HepG2 (cell line): Measurements from ENCODE around the gene PLEKHN1.

Experiments
- EP300 ChIP-seq, 3 experiments: sonication (generic) in 1 of 3; formaldehyde crosslinking in 1 of 3; IDR thresholded peaks; 2 replicates each; pipeline versions ENCODE4 v1.5.1 to v1.6.1; 2011 to 2020; ENCODE audit warnings: low read depth in 2 of 3, low read length in 2 of 3, borderline replicate concordance in 1 of 3, improper control_type of control experiment in 1 of 3, mild to moderate bottlenecking in 1 of 3, missing genetic modification reagents in 1 of 3, moderate library complexity in 1 of 3
- HDAC6 ChIP-seq: fragments of 200-600 bp; sonication (generic); IDR thresholded peaks from 2 replicates; pipeline ENCODE4 v1.7.0; 2017; ENCODE audit warnings: mild to moderate bottlenecking, antibody characterized with exemption, low read length, low read depth
- HMG20B ChIP-seq: conservative IDR thresholded peaks from 2 replicates; pipeline ENCODE4 v1.6.1; 2016; ENCODE audit warnings: missing genetic modification reagents, missing compliant biosample characterization
- NBN ChIP-seq: fragments of 450-650 bp; conservative IDR thresholded peaks from 2 replicates; pipeline ENCODE4 v1.6.1; 2017
- NR3C1 ChIP-seq: sonication (generic); formaldehyde crosslinking; IDR thresholded peaks from 2 replicates; pipeline ENCODE4 v1.4.0; 2020; ENCODE audit warnings: missing genetic modification reagents
- POLR2A ChIP-seq, 2 experiments: IDR thresholded peaks; 2 replicates each; pipeline ENCODE4 v1.6.1; 2011; ENCODE audit warnings: low read depth in 2 of 2, low read length in 2 of 2, mild to moderate bottlenecking in 1 of 2, moderate library complexity in 1 of 2; ENCODE audit not compliant: insufficient read depth in 1 of 2
- POLR2AphosphoS5 ChIP-seq: IDR thresholded peaks from 2 replicates; pipeline ENCODE4 v1.6.1; 2012; ENCODE audit warnings: low read depth, low read length
- TCF12 ChIP-seq, 2 experiments: fragments of 450-650 bp in 1 of 2; sonication (generic) in 1 of 2; formaldehyde crosslinking in 1 of 2; IDR thresholded peaks; 2 replicates each; pipeline versions ENCODE4 v1.6.1 to v1.8.0; 2017 to 2022; ENCODE audit warnings: antibody characterized with exemption in 1 of 2, mild to moderate bottlenecking in 1 of 2, missing genetic modification reagents in 1 of 2, moderate library complexity in 1 of 2
- YEATS4 ChIP-seq: sonication (generic); formaldehyde crosslinking; IDR thresholded peaks from 2 replicates; pipeline ENCODE4 v1.4.0; 2020; ENCODE audit warnings: missing genetic modification reagents, borderline replicate concordance
- ZFP36 ChIP-seq: fragments of 150-350 bp; IDR thresholded peaks from 2 replicates; pipeline ENCODE4 v1.6.1; 2018; ENCODE audit warnings: borderline replicate concordance, low read length, low read depth; ENCODE audit not compliant: partially characterized antibody
- ZNF768 ChIP-seq: sonication (generic); formaldehyde crosslinking; IDR thresholded peaks from 2 replicates; pipeline ENCODE4 v1.4.0; 2020; ENCODE audit warnings: missing genetic modification reagents
- ZSCAN20 ChIP-seq: sonication (generic); formaldehyde crosslinking; IDR thresholded peaks from 2 replicates; pipeline ENCODE4 v1.4.0; 2020; ENCODE audit warnings: missing genetic modification reagents, mild to moderate bottlenecking, borderline replicate concordance
- TF ChIP-seq, protein P1 (sequence below): sonication (generic); formaldehyde crosslinking; IDR thresholded peaks from 2 replicates; pipeline ENCODE4 v1.5.1; 2020; ENCODE audit warnings: mild to moderate bottlenecking, missing genetic modification reagents
- TF ChIP-seq, protein P2 (sequence below): sonication (generic); formaldehyde crosslinking; IDR thresholded peaks from 2 replicates; pipeline ENCODE4 v1.4.0; 2020; ENCODE audit warnings: mild to moderate bottlenecking, missing genetic modification reagents

DNA sequence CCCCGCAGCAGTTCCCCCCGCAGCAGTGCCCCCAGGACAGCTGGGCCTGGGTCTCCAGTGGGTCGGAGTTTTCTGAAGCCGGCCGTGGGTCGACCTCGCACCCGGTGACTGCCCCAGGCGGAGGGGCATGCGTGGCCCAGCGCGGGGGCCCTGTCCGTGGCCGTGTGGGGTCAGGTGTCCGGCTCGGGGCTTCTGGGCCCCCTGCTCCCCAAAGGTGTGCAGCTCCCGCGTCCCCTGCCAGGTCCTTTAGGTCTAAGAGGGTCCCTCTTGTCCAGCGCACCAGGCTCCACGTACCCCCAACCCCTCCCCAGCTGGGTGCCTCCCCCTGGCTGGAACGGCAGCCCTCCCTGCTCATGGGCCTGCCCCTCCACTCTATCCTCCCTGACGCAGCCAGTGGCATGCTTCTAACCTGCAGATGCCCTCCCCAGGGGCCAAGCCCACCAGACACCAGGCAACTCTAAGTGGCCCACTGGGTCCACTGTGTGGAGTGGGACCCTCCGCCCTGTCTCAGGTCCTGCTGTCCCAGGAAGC lies 39.6 kb downstream of the PLEKHN1 start:
- TF ChIP-seq HDAC6 (no peak), POLR2AphosphoS5 (no peak), NBN (no peak), ZFP36 (no peak), EP300 (IDR thresholded peaks at IDR 0.05; ENCODE audit: low read depth in 2 of 2, low read length in 2 of 2) (no peak), EP300 (CRISPR knock-in tag; IDR thresholded peaks at IDR 0.05; ENCODE audit: borderline replicate concordance) (no peak), ZNF768 (CRISPR knock-in tag) (no peak), NR3C1 (no peak), POLR2A (IDR thresholded peaks at IDR 0.05; ENCODE audit: insufficient read depth in 1 of 2, low read depth in 2 of 2, low read length in 2 of 2) (no peak), TCF12 (IDR thresholded peaks at IDR 0.05) (no peak), TCF12 (CRISPR knock-in tag; IDR thresholded peaks at IDR 0.05) (no peak), YEATS4 (CRISPR knock-in tag) (no peak), ZSCAN20 (CRISPR knock-in tag) (no peak), HMG20B (CRISPR knock-in tag) (no peak)
- TF ChIP-seq, protein P1, sequence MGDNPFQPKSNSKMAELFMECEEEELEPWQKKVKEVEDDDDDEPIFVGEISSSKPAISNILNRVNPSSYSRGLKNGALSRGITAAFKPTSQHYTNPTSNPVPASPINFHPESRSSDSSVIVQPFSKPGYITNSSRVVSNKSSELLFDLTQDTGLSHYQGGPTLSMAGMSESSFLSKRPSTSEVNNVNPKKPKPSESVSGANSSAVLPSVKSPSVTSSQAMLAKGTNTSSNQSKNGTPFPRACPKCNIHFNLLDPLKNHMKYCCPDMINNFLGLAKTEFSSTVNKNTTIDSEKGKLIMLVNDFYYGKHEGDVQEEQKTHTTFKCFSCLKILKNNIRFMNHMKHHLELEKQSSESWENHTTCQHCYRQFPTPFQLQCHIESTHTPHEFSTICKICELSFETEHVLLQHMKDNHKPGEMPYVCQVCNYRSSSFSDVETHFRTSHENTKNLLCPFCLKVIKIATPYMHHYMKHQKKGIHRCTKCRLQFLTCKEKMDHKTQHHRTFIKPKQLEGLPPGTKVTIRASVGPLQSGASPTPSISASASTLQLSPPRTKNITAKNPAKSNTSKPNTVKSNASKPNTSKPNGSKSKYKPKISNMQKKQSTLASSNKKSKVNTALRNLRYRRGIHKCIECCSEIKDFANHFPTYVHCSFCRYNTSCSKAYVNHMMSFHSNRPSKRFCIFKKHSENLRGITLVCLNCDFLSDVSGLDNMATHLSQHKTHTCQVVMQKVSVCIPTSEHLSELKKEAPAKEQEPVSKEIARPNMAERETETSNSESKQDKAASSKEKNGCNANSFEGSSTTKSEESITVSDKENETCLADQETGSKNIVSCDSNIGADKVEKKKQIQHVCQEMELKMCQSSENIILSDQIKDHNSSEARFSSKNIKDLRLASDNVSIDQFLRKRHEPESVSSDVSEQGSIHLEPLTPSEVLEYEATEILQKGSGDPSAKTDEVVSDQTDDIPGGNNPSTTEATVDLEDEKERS: no peak
- TF ChIP-seq, protein P2, sequence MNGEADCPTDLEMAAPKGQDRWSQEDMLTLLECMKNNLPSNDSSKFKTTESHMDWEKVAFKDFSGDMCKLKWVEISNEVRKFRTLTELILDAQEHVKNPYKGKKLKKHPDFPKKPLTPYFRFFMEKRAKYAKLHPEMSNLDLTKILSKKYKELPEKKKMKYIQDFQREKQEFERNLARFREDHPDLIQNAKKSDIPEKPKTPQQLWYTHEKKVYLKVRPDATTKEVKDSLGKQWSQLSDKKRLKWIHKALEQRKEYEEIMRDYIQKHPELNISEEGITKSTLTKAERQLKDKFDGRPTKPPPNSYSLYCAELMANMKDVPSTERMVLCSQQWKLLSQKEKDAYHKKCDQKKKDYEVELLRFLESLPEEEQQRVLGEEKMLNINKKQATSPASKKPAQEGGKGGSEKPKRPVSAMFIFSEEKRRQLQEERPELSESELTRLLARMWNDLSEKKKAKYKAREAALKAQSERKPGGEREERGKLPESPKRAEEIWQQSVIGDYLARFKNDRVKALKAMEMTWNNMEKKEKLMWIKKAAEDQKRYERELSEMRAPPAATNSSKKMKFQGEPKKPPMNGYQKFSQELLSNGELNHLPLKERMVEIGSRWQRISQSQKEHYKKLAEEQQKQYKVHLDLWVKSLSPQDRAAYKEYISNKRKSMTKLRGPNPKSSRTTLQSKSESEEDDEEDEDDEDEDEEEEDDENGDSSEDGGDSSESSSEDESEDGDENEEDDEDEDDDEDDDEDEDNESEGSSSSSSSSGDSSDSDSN: no peak
